Right forelimb (tissue), 1 donor: ENCODE data around the gene ZNF423.
A peak's percentile ranks its signal among the peaks of the same experiment; 100 is the strongest.

Source experiments
- DNase-seq: peaks from one replicate; pipeline ENCODE4 v3.0.0-alpha.2; 2018

ZNF423 gene

DNA sequence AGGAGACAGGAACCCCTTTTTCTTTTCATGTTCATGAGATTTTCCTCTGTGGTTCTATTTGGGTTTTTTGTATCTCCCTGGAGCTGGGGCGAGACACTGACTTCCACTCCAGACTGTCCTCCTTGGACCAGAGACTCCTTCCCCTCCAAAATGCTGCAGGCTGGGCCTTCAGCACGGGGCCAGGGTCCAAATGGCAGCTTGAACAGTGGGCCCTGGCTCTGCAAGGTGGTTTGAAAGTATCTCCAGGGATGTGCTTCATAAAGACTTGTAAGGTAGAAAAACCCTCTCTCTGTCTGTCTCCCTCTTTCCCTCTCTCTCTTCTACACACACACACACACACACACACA is 236.1 kb downstream of the ZNF423 start:
- DNase-seq = no peak

DNA sequence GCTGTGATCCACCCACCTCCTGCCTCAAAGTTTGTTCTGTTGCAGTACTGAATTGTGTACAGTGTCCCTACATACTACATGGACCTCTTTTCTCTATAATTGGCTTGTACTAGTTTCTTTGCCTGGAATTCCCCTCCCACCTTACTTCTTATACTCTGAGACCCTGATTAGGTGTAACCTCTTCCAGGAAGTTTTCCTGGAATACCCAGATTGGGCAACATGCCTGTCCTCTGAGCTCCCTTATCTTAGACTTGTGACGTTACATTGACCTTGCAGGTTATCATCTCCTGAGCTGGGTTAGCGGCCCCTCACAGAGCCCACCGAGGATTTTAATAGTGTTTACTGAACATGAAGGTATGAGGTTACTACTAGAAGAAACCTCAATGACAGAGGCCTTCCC is 237.0 kb downstream of the ZNF423 start:
- DNase-seq = peak; percentile 10

DNA sequence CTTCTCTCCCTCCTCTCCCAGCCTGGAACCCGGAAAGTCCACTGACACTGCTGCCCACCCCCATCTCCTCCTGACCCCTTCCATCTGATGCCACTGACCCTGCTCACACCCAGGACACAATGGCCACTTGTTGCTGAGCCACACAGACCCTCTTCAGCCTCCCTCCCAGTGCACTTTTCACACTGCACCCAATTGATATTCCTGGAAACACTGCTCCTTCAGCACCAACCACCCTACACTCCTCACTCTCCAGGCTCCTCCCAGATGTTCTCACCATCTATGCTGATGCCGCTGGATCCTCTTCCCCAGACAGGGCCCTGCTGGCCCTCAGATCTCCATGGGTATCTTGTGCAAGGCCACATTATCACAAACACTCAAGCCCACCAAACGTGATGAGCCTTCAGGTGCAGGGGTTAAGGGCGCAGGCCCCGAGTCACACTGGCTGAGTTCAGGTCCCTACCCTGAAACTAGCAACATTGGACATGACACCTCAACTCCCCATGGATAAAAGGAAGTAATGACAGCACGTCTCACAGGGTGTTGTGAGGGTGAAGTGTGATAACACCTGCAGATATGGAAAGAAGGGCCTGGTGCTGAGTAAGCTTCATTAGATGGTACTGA is 238.1 kb downstream of the ZNF423 start:
- peak; percentile 24 for DNase-seq

DNA sequence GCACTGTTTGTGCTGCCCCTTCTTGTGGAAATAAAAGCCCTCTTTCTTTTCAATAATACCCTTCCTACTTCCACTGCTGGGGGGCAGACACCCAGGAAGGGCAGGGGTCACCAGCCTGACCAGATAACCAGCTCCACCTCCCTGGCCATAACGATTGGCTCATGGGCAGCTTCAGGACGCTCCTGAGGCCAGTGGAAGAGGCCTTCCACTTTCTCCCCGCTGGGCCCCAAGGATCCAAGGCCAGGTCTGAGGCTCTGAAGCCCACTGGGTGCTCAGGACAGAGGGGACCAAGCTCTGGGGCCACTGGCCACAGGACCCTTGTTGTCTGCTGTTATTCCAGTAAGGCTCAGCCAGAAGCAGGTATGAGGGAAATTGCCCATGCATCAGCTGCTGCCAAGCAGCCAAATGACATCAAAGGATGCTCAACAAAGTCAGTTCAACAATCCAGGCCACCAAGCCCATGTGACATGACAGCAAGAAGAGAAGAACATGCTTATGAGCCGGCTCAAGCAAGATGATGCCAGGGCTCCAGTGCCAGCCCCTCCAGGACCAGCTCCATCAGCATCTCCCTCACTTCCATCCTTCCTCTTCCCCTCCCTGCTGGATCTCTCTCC is 238.8 kb downstream of the ZNF423 start:
- DNase-seq = peak; percentile 37

DNA sequence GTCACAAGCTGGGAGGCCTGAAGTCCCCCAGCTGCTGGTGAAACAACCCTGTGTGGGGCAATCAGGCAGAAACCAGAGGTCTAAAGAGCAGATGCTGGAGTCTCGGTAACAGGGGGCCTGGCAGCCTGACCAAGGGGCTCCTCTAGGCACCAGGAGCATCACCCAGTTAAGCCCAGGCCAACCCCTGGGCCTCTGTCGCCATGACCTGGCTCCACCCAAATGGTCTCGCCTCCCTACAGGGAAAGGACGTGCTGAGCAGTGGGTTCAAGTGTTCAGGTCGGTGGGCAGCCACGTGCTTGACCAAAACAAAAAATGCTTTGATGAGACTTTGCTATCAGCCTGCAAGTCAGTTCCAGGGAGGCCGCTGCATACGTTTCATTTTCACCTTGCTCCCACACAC is 240.3 kb downstream of the ZNF423 start:
- peak; percentile 41 for DNase-seq

DNA sequence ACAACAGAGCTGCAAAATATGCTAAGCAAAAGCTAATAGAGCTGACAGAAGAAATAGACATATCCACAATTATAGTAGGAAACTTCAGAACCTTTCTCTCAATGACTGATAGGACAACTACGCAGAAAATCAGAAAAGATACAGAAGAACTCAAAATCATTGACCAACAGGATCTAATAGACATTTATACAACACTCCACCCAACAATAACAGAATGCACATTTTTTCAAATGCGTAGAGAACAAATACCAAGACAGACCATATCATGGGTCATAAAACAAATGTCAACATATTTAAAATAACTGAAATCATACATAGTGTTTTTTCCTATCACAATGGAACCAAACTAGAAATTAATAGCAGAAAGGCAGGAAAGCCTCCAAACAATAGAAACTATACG is 244.9 kb downstream of the ZNF423 start:
- DNase-seq = no peak

DNA sequence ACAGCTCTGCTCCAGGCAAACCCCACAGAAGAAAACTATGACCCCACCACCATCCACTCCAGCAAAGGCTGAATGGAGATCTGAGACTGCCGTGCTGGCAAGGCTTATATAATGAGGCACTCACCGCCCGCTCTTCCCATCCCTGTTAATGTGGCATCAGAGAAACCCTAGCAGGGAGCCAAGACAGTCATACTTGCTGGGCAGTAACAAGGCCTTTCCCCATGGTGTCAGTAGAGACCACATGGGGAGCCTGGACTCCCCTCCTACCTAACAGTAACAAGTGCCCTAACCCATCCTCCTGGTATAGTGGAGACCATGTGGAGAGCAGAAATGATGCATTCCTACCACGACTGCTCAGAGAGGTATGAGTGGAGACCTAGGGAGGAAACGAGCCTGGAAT is 247.1 kb downstream of the ZNF423 start:
- DNase-seq = peak; percentile 50

DNA sequence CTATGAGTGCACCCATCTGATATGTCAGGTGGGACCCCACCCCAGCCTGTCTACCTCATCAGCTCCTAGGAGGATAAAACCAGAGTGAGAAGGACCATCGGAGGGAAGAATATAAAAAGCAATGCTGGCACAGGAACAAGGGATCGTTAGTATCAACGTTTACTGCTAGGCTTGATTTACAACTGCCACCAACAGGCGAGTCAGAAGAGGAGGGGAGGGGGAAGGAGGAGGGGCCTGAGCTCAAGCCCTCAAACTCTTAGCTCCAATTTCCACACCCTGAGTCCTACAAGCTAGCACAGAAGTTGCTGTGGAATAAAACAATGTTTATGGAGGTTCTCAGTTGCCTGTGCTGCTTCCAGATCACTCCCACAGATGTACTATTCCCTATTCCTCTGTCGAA is 247.8 kb downstream of the ZNF423 start:
- peak; percentile 25 for DNase-seq

DNA sequence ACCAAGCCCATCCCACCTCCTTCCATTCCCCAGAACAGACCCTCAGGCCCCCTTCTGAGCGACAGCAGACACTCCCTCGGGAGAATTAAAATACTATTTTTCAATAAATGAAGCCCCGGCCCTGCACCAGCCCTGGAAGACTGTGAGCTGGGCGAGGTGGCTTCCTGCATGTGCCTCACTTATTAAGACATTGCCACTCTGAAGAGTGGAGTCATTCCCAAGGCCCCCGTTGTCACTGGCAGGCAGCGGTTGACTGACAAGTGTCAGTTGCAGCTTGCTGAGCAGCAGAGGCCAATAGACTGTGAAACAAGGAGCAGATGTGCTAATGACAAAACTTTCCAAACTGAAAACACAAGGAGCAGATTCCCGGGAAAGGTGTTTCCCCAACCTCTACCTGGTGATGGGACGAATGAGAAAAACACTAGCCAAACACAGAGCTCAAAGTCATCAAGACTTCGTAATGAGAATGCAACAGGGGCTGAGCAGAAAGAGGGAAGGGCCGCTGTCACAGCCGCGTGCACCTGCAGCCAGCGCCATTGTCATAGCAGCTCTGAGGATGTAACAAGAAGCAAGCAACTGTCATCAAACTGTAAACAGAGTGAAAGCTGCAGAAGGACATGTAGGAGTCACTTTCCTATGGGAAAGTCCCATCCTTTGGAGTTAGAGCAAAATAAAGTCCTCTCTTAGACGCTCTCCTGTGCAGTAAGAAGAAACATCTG is 250.2 kb downstream of the ZNF423 start:
- peak; percentile 24 for DNase-seq

DNA sequence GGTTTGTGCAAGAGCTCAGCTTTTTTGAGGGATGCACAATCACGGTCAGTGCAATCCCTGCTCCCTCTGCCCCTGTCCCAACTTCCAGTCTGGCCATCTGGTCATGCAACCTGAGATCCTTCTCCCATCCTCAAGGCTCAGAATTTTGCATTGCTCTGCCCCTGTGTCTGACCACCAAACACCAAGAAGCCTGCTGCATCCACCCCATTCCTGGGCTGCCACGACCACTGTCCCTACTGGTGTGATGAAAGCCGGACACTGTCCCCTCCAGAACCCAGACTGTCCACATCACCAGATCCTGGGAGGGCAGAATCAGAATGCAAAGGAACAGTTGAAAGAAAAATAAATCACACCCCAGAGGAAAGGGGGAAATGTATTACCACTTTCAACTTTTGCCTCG is 251.3 kb downstream of the ZNF423 start:
- DNase-seq = no peak

DNA sequence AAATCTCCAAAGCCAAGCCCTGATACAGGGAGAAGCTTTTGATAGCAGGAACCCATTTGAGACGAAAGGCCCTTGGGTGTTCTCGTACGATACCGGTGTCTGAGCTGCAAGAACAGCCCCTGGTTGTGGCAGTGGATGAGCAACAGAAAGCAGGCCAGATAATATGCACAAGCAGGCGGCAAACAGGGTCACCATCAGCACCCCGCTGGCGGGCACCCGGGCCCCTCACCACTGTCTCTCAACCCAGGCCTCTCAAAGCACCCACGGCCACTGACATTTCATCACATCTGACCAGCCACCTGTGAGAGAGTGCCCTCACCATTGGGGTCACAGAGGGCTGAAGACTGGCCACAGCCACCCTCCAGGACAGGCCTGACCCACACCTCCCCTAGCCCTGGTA is 252.0 kb downstream of the ZNF423 start:
- no peak for DNase-seq

DNA sequence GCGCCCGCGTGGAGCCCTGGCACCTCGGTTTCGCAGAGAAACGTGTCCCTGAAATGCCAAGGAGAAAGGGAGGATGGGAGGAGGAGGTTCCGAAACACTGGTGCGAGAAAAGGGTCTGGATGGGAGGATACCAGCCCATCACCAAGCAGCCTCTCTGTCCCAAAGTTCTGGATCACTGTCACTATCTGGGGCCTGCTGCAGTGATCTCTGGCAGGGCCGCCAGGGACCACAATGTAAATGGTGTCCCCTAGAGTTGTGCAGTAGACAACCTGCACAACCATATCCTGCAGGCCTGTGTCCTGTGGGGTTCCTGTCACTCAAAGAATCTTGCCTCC is 253.0 kb downstream of the ZNF423 start:
- no peak for DNase-seq

DNA sequence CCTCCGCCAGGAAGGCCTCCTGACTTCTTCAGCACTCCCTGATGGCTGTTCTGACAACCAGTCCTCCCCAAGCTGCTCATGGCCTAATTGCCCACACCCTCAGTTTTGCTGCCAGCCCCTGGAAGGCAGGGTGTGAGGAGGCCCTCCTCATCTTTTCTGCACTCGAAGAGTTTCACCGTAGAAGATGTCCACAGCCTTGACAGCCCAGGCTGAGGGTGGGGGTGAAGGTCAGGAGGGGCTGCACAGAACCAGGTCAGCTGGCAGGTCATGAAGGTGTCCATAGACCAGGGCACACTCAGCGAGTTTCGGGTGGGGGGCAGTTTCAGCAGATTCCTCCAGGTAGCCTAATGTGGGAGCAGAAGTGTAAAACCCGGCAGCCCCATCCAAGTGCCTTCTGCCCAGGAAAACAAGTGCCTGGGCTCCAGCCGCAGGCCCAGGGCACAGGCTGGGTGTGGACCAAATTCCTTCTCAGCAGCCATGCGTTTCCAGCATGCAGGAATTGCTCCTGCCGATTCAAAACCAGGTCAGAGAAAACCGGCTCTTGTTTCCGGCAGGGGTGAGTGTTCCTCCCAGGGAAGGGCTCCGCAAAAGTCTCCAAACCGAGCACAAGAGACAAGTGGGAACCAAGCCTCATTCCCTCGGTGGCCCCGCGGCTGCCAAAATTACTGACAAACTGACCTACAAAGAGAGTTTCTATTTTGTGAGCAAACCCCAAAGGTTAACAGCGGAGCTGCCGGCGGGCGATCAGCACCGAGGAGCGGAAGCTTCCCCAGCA is 253.5 kb downstream of the ZNF423 start:
- DNase-seq = peak; percentile 43

DNA sequence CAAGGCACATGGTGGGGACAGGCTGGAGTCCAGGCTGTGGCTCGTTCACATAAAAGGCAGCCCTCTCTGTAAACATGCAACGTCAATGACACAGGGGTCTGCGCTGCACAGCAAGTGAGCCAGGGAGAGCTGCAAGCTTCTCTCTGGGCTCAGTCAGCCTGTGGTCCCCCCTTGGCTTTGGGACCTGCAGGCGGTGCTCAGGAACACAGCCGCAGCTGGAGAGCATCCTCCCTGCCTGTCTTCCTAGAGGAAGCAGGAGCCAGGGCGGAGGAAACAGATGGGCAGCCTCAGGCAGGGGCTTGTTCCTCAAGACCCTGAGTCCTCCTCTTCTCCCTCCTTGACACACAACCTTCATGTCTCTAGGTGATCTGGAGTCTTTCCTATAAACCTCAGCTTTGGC is 254.3 kb downstream of the ZNF423 start:
- DNase-seq = peak; percentile 28

DNA sequence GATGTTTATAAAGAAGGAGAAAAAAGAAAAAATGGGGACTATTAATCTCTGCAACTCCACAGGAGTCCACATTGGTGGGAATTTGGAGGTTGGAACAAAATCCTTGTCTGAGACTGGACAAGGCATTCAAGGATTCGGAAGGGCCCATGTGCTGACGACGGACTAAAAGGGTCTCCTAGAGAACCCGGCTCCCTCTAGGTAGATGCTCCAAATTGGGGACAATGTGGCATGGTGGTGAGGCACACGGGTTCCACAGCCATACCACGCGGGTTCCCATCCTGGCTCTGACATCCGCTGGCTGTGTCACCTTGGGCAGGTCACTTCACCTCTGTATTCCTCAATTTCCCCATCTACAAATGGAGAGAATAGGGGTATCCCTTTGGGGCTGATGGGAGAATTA is 254.9 kb downstream of the ZNF423 start:
- peak; percentile 24 for DNase-seq

DNA sequence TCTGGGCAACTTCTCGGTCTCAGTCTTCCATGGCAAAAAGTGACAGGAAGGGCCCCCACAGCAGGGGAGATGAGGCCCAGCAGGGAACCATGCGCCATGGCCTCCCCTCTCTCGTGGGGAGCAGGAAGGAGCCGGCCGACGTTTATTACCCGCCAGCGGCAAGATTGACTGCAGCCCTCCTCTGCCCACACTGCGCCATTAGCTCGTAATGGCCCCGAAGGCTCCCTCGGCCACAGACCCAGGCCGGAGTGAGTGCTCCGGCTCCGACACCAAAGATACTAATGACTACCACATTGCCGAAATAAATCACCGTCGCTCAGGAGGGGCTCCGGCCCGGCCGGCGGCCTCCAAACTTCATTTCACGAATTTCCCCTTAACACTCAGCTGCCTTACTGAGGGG is 255.4 kb downstream of the ZNF423 start:
- DNase-seq = peak; percentile 34

DNA sequence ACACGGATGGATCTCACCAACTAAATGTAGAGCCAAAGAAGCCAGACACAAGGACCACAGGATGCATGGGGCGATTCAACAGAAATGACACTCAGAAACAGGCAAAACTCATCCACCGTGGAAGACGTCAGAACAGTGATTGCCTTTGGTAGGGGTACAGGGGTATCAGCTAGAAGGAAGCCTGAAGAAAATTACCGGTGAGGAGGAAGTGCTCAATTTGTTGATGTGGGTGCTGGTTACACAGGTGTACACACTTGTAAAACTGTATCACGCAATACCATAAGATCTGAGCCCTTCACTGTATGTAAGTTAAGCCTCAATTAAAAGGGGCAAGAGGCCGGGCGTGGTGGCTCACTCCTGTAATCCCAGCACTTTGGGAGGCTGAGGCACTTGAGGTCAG is 256.2 kb downstream of the ZNF423 start:
- DNase-seq = no peak

DNA sequence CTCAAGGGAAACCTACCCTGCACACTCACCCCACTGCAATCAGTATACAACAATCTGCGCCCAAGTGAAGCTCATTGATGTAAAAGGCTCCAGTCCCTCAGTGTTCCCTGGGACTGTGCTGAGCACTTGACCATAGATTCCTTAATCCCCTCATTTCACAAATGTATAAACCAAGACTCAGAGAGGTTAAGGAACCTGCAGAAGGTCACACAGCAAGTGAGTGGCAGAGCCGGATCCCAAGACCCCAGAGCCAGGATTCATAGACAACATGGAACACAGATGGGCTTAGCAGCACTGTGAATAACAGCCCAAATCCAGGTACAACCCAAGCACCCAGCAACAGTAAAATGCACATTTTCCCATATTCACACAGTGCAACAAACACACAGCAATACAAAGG is 256.6 kb downstream of the ZNF423 start:
- DNase-seq = peak; percentile 26

DNA sequence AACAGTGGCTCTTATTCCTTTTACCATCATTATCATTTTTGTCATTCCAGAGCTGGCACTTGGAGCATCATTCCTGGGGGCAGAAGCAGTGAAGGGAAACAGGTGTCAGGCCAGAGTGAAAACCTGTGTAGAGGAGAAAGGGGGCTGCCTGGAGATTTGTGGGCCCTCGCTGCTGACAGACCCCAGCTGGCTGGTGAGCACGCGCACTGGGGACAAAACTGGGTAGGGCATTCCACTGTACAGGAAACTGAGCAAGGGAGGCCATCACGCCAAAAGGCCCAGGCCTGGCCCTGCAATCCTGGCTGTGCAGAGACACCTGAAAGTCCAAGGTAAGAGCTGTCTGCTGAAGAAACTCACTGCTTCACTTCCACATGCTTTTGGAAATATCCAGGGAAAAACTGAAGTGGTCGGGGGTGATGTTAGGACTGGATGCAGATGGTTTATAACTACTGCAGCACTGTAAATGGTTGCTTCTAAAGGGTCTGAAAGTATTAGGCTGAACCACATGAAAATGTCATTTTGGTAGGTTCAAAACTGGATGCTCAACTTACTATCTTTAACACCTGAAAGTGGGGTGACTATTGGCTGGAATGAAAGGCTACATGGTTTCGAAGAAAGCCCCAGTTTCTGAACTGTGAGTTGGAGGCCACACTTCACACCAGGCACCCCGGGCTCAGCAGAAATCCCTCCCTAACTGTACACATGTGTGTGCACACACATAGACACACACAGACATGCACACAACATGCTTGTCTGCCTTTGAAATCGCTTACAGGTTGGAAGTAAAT is 257.3 kb downstream of the ZNF423 start:
- peak; percentile 42 for DNase-seq

DNA sequence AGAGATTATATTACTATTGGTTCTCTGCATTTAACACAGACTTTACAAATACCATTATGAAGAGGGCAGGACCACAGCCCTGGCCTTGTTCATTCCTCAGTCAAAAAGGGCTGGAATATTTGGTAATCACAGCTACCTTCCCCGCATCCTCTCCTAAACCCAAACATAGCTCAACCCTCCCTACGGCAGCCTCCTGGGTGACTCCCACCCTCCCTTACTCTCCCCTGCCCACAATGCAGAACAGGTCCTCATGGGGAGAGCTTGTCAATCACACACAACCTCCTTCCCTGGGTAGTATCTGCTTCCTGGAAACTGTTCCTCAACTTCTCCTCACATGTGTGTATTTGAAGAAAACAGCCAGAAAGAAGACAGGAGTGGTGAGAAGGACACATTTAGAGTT is 258.1 kb downstream of the ZNF423 start:
- DNase-seq = peak; percentile 41

DNA sequence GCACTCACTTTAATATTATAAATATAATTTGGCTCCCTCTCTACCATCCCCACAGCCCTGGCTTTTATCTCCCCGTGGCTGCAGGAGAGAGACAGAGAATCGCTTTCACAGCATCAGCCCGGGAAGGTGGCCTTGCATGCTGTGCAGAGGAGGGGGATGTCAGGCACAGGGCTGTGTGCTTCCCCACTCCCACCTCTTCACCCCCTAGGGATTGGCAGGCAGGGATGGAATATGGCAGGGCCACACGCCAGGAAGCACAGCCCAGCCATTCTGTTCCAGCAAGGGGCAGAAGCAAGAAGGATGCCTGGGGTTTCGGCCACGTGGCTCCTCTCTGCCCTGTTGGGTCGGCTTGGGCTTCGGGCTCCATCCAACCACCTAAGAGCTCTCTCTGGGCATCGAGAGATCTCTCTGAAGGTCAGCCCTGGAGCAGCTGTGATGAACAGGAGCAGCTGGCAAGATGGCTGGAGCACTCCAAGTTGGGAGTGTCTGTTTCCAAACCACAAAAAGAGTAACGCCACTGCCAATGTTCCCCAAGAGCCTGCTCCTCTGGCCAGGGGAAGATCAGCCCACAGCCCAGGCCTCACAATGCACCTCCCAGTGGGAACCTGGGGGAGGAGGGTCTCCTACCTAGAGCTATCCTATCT is 259.1 kb downstream of the ZNF423 start:
- peak; percentile 67 for DNase-seq

DNA sequence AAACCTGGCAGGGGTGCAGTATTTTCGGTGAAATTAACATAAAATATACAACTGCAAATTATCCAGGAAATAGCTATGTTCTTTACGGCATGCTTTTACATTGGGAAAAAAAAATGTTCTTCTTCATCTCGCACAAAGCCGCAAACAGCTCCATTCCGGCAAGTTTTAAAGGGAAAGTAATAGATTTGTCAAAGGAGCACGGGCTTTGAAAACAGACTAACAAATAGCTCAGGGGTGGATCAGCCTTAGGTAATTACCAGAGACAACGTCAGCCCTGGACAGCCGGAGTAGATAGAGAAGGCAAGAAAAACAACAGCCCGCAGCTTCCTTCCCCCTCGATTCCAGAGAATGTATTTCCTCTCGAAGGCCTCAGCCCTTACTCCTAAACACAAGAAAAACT is 259.8 kb downstream of the ZNF423 start:
- DNase-seq = peak; percentile 54
